Measurements from ENCODE around the gene WSCD2.

Gene WSCD2

DNA sequence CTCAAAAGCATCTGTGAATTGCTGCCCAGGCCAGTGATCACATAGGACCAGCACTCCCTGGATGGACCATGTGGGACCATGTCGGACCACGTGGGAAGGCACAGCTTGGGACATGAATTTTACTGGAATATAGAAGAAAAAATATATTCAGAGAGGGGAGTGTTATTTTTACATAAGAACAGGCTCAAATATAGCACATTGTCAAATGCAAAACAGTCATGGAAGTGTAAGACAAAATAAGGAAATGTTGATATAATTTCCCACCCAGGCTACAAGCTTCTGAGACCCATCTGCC is 141.7 kb downstream of the WSCD2 start:
- DNase-seq, result no peak

DNA sequence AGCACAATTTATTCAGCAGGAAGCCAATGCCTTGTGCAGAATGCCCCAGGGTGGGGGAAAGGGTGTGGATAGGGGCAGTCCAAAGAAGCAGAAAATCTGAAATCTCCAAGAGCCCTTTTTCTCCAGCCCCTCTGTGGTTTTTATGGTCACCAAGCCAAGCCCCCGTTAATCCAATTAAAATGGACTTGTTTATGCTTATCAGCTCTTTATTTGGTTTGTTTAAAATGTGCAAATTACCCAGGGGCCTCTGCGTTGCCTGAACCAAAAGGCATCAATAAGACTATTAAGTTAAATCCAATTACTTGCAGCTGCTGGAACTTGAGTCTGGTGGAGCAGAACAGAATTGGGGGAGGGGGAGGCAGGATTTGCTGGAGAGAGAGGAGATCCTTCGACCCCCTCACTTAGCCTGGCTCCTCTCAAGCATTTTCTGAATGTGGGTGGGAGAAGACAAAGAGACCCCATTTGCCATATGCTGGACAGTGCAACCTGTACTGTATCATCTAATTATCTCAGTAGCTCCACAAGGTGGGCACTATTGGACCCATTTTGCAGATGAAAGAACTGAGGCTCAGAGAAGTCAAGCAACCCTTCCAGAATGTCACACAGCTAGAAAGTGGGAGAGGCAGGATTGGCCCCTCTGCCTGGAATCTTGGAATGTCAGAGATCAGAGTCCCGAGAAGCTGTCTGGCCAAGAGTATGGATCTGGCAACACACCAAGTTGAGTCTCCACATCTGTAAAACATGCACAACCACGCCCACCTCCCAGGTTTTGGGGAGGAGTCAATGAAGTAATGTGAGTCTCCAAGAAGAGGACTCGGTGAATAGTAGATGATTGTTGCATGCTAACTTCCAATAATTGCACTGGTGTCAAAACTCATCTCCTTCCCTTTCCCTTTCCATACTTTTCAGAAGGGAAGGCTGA is 143.1 kb downstream of the WSCD2 start:
- DNase-seq, result no peak

DNA sequence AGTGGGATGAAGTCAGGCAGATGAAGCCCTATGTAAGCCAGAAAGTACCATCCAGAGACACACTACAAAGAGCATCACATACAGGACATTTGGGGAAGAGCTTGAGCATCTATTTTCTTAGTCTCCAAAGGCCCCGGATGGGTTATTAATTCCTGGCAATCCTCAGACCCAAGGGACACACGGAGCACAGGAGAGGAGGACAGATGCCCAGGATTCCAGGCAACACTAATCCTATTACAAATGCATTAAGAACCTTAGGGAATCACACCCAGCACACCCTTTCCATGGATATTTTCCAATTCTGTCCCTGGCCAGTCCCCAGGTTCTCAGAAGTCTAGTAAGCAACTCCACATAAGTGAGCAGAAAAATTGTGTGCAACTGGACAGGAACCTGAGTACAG is 144.1 kb downstream of the WSCD2 start:
- DNase-seq, result no peak

DNA sequence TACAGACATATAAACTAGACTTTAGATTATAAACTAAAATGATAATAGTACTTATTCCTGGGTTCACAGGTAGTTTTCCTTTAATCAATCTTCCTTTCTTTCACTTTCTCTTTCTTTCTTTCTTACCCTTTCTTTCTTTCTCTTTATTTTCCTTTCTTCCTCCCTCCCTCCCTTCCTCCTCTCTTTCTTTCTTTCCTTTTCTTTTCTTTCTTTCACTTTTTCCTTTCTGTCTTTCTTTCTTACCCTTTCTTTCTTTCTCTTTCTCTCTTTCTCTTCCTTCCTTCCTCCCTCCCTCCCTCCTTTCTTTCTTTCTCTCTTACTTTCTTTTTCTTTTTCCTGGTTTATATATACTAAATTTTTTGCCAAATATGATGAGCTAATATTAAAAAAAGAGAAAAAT is 148.5 kb downstream of the WSCD2 start:
- DNase-seq, result no peak

DNA sequence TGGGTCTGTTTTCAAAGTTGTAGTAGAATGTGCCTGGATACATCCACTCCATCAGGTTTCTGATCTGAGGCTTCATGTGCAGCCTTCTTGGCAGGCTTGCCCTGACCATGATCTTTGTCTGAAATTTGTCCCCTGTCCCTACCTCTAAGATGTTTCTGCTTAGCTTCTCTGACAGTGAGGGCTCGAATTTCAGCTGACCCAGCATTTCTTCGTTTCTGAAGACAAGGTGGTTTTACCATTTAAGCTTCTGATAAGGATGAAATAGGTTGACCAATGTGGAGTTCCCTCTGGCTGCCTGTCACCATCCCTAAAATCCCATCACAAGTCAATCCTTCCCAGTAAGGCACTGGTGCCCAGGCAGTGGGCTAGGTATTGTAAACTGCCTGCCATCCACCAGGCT is 153.1 kb downstream of the WSCD2 start:
- DNase-seq, result no peak

DNA sequence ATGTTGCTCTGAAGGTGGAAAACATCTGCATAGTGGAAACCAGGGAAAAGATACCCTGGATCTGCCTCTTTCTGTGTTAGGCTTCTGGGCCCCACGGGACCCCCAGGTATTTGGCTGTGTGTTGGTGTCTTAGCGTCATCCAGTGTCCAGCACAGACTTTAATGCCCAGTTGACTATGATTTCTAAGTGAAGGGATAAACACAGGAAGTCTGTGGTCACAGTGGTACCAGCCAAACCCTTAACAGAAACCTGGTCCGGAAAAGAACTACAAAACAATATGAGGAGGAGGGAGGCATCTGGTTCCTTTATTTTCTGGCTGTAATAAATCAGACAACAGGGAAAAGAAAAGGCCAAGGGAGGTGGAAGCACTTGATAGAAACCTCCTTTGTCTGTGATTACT is 153.6 kb downstream of the WSCD2 start:
- no peak for DNase-seq

DNA sequence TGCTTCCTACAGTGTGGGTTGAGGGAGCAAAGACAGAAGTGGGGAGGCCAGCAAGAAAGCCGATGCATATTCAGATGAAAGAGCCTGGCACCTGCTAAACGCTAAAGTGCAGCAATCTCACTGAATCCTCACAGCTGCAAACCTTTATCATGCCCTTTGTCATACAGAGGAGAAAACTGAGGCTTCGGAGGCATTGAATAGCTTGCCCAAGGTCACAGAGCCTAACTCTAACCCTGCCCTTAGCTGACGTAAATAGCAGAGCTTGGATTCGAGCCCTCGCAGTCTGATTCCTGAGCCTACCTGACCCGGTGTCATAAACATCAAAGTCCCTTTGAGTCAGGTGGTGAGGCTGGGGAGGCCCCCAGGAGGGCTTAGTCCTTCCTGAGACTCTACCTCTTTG is 155.1 kb downstream of the WSCD2 start:
- no peak for DNase-seq

DNA sequence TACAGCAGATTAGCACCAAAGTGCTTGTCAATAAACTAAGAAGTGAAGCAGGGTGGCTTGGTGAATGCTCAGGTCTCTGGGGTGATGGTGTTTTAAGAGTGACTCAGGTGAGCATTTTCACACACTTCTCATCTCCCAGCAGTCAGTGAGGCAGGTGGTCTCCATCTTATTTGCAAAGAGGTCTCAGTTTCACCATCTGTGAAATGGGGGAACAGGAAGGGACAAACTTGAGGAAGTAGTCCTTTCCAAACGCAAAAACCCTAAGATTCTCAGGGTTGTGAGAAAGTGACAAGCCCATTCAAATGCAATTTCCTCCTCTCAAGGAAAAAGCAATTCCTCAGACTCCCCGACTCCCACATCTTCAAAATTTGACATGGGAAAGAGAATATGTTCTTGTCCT is 155.9 kb downstream of the WSCD2 start:
- no peak for DNase-seq

DNA sequence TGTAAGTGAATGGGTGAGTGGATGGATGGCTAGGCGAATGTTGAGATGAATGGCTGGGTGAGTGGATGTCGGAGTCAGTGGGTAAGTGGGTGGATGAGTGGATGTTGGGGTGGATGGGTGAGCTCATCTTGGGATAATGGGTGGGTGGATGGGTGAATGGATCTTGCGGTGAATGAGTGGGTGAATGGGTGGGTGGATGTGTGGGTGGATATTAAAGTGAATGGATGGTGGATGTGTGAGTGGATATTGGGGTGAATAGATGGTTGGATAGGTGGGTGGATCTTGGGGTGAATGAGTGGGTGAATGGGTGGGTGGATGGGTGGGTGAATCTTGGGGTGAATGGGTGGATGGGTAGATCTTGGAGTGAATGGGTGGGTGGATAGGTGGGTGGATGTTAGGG is 158.1 kb downstream of the WSCD2 start:
- DNase-seq, result no peak

DNA sequence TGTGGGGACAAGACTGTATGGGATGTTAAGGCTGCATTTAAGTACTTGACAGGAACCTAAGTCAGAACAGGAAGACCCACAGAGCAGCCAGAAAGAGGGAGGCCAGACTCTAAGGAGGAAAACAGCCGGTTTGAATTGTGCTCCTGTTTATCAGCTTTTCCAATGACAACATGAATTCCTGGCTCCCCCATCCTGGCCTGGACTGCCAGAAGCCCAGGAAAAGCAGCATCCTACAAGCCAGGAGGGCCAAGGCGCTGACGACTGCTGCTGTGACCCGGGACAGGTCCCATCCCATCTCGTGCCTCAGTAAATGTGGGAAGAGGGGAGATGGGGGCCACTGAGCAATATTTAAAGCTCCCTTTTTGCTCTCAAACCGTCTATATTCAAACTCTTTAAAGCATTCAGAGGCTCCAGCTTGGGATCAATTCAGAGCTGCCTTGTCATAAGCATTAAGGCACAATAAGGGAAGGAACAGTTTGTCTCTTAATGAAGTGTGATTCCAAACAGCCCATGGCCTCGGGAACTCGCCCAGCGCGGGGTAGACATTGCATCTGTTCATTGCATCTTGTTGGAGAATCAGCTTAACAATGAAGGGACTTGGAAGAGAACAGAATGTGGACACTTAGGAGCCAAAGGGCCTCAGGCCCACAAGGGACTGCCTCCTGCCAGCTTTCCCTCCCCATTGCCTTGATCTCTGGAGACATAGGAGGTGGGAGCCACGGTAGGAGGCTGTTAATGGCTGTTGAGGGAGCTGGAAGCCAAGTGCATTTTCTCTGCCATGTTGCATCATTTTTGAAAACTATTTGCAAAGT is 160.5 kb downstream of the WSCD2 start:
- DNase-seq, result no peak

DNA sequence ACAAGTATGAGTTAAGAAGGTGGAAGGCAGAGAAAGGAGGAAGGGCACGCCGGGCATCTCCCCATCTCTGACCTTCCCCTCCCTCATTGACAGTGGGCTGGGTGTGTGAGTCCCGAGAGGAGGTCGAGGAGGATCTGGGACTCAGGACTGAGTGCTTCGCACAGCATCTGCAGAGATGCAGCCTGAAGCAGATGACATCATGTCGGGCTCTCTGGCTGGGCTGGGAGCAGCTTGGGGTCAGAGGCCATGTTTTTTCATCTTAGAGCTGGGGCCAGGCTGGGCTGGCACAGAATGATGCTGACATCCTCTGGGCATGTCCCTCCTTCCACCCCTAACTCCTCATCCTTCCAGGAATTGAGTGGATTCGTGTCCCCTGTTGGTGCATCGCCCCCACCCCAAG is 166.6 kb downstream of the WSCD2 start:
- no peak for DNase-seq

DNA sequence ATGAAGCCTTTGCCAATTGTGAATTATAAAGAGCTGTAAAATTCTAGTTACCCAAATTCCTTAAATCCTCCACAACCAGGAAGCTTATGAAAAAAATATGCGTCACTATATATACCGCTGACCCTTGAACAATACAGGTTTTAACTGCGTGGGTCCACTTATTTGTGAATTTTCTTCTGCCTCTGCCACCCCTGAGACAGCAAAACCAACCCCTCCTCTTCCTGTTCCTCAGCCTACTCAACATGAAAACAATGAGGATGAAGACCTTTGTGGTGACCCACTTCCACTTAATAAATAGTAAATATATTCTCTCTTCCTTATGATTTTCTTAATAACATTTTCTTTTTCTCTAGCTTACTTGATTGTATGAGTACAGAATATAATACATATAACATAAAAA is 167.9 kb downstream of the WSCD2 start:
- DNase-seq, result no peak

DNA sequence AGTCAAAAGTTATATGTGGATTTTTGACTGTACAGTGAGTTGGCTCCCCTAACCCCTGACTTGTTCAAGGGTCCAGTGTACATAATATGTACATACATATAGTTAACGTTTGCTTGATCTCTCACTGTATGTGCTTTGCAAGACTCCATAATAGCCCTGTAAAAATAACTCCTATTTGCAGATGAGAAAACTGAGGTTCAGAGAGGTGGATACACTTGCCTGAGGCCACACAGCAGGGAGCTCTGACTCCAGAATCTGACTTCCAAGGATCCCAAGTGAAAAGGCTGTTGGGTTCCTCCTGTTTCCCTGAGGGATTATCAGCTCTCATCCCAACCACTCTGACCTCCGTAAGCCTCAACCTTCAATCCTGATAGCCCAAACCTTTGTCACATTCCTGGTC is 168.3 kb downstream of the WSCD2 start:
- DNase-seq, result no peak

DNA sequence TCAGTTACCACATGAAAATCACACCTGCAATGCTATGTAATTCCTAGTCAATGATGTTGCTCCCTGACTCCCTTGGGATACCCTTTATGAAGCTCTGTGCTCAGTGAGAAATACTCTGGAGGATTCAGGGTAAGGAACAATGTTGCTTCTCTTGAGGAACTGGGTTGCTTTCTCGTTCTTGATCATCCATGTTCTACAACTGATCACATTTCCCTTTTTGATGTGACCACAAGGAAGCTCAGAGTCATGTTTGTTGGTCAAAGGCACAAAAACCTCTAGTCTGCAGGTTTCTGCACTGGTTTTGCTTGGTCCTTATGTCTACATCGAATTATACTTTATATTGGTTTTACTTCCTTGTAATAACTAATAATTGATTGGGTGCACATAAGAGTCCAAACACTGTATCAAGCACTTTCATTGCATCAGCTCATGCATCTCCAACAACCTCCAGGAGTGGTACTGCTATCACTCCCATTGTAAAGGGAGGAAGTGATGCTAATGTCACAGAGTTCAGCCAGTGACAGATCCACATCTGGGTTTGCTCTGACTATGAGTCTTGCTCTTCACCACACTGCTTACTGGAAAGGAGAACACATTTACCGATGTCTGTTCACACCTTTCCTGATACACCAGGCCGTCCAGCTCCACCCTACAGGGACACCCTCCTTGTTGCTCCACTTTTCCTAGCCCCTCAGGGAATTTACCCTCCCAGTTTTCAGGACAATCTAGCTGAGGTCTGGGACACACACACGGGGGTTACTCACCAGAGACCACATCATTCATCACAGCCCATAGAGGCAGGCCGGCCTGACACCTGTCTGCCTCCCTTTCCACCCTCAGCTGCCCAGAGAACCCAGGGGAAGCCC is 169.0 kb downstream of the WSCD2 start:
- no peak for DNase-seq

DNA sequence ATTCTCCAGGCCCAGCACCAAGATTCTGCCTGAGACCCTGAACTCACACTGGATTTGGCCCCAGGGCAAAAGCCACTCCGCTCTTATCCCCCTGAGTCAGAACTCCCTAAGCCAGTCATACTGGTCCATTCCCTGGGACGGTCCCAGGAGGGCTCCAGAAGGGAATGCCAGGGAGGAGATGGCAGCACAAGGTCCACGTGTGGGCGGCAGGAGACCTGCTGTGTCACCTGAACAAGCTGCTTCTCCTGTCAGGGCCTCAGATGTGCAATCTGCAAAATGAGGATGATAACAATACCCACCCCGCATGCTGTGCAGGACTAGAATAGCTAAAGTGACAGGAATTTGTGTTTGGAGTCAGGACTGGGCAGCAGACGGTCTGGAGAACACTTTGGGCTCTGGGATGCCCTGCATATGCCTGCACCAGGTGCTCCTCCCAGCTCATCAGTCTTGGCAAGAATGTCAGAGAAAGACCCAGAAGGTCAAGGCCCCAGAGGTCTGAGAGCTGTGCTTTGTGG is 169.7 kb downstream of the WSCD2 start:
- DNase-seq, result no peak

DNA sequence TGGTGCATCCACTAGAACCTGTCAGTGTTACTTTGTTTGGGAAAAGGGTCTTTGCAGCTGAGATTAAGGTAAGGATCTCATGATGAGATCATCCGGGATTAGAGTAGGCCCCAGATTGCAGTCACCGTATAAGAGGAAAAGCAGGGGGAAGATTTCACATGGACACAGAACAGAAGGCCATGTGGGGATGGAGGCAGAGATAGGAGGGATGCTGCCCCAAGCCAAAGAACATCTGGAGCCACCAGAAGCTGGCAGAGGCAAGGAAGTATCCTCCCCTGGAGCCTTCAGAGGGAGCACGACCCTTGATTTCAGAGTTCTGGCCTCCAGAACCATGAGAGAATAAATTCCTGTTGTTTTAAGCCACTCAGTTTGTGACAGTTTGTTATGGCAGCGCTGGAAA is 170.4 kb downstream of the WSCD2 start:
- no peak for DNase-seq
